Neutrophil (primary cell): Measurements from ENCODE around the gene CPN1.

Experiments
- H3K27ac ChIP-seq: fragments of 200-600 bp; sonication (generic); 2 replicates; pipeline ENCODE4 v1.5.1; 2016; ENCODE audit warnings: mild to moderate bottlenecking, moderate library complexity
- H3K27me3 ChIP-seq: fragments of 200-600 bp; sonication (generic); 2 replicates; pipeline ENCODE4 v1.6.0; 2016; ENCODE audit warnings: mild to moderate bottlenecking
- H3K36me3 ChIP-seq: fragments of 200-600 bp; sonication (generic); 2 replicates; pipeline ENCODE4 v1.5.1; 2017
- H3K4me1 ChIP-seq, 2 experiments: fragments of 200-600 bp in 1 of 2; sonication (generic) in 1 of 2; 1 replicate in 1 of 2; 2 replicates in 1 of 2; pipeline versions ENCODE4 v1.5.1 to v1.6.1; 2013 to 2016; ENCODE audit warnings: low read depth in 1 of 2, low read length in 1 of 2, mild to moderate bottlenecking in 1 of 2, moderate library complexity in 1 of 2; ENCODE audit not compliant: control insufficient read depth in 1 of 2, insufficient read depth in 1 of 2
- H3K4me3 ChIP-seq, 2 experiments: fragments of 200-600 bp in 1 of 2; sonication (generic) in 1 of 2; 1 replicate in 1 of 2; 2 replicates in 1 of 2; pipeline ENCODE4 v1.5.1; 2013 to 2016; ENCODE audit warnings: low read depth in 1 of 2, low read length in 1 of 2, mild to moderate bottlenecking in 1 of 2, moderate library complexity in 1 of 2
- H3K9me3 ChIP-seq: fragments of 200-600 bp; sonication (generic); 2 replicates; pipeline ENCODE4 v1.5.1; 2016
- TF ChIP-seq, protein P1 (sequence below): fragments of 200-600 bp; sonication (generic); IDR thresholded peaks from 2 replicates; pipeline ENCODE4 v1.5.1; 2016; ENCODE audit warnings: antibody characterized with exemption

The CPN1 gene

DNA sequence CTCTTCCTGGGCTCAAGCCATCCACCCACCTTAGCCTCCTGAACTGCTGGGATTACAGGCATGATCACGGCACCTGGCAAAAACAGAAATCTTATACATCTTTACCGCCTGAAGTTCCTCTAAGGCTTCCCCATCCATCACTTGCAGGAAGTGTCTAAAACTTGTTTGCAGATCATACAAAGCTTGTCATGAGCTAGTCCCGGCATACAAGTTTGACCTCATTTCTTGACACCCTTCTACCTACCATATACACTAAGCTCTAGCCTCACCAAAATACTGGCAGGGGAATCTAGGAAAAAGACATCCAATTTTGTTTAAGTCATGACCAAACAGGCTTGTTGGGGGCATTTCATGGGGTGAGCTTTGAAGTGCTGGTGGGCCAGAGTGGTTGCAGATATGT lies 86.4 kb downstream of the CPN1 start:
- Histone ChIP-seq H3K27me3 (no peaks in the 10 kb centered on the region), H3K4me3 (peak overlapping the region; percentile 2 to 9), H3K9me3 (no peaks in the 10 kb centered on the region), H3K27ac (peak overlapping the region; percentile 89), H3K4me1 (peaks cover 26 to 28% of the 10 kb centered on the region in 2 experiments), H3K36me3 (peaks cover 10% of the 10 kb centered on the region)
- TF ChIP-seq, protein P1, sequence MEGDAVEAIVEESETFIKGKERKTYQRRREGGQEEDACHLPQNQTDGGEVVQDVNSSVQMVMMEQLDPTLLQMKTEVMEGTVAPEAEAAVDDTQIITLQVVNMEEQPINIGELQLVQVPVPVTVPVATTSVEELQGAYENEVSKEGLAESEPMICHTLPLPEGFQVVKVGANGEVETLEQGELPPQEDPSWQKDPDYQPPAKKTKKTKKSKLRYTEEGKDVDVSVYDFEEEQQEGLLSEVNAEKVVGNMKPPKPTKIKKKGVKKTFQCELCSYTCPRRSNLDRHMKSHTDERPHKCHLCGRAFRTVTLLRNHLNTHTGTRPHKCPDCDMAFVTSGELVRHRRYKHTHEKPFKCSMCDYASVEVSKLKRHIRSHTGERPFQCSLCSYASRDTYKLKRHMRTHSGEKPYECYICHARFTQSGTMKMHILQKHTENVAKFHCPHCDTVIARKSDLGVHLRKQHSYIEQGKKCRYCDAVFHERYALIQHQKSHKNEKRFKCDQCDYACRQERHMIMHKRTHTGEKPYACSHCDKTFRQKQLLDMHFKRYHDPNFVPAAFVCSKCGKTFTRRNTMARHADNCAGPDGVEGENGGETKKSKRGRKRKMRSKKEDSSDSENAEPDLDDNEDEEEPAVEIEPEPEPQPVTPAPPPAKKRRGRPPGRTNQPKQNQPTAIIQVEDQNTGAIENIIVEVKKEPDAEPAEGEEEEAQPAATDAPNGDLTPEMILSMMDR = no peak

DNA sequence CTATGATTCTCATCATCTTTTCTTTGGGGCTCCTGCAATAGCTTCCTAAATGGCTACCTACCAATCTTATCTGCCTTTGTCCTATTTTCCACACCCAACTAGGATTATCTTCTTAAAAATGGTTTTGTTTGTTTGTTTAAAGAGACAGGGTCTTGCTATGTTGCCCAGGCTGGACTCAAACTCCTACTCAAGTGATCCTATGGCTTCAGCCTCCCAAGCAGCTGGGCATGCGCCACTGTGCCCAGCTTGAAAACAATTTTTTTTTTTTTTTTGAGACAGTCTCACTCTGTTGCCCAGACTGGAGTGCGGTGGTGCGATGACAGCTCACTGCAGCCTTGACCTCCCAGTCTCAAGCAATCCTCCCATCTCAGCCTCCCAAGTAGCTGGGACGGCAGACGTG lies 86.9 kb downstream of the CPN1 start:
- H3K4me1 ChIP-seq = peaks cover 26 to 28% of the 10 kb centered on the region in 2 experiments
- H3K36me3 ChIP-seq = peaks cover 5% of the 10 kb centered on the region
- TF ChIP-seq, protein P1 = no peak
- H3K27me3 ChIP-seq = no peaks in the 10 kb centered on the region
- no peaks in the 10 kb centered on the region for H3K9me3 ChIP-seq
- peak overlapping the region; percentile 89 for H3K27ac ChIP-seq
- peak overlapping the region; percentile 9 to 28 for H3K4me3 ChIP-seq

DNA sequence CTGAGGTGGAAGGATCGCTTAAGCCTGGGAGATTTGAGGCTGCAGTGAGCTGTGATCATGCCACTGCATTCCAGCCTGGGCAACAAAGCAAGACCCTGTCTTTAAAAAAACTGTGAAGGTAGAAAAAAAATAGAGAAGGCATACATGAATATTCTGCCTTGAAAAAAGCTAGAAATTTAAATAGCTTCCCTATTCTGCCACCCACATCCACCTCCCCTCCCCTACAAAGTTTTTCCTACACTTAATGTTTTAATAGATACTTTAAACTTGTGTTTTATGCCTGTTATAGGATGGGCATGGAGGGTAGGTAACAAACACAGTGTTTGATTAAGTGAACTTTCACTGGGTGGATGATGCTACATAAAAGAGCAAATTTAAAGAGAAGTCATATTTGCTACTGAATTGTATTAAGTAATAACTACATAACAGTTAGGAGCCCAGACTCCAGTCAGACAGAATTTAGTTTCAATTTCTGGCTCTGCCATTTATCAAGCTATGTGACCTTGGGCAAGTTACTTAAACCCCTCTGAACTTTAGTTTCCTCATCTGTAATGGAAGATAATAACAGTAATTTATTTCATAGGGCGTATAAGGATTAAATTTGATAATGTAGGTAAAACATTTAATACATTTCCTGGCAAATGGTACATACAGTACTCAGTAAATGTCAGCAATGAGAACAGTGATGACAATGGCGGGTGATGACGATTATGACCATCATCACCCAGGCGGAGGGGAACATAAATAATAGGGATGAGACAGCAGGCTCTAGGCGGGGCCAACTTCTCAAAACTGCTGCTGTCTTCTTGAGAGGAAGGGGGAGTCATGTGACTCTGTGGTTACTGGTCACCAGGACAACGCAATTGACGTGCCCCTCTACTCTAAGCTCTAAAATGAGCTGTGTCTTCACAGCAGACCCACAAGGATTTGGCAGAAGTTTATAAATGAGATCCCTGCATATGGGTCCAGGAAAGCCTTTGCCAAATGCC lies 87.7 kb downstream of the CPN1 start:
- H3K36me3 ChIP-seq = peaks cover 3% of the 10 kb centered on the region
- H3K27ac ChIP-seq = peak overlapping the region; percentile 89
- H3K4me3 ChIP-seq = peak overlapping the region; percentile 9 to 28
- H3K9me3 ChIP-seq = no peaks in the 10 kb centered on the region
- H3K4me1 ChIP-seq = peaks cover 26 to 28% of the 10 kb centered on the region in 2 experiments
- H3K27me3 ChIP-seq = no peaks in the 10 kb centered on the region
- TF ChIP-seq, protein P1 = no peak
